ENCODE measurements around the gene PCNP. TPM values are rescaled to one million over a fixed set of nuclear protein-coding genes. Genes with fewer than 3 reads are reported as not detected.
"Not testable (repeated sequence)": the region's sequence is repeated elsewhere in the genome, so short reads cannot be mapped to it uniquely, and the experiment has no call there.

Gene PCNP
- 10 to 100 TPM; 87.2 to 99.6 TPM for total RNA-seq
- long read RNA-seq, transcript PCNP-204 (4 exons, 2,028 nt), result minor isoform, 15 of 210 reads
- long read RNA-seq, transcript PCNP-201 (5 exons, 2,342 nt), result major isoform, 112 of 210 reads
- long read RNA-seq, transcript PCNP-207 (5 exons, 786 nt), result minor isoform, 5 of 210 reads
- long read RNA-seq, transcript PCNP-202 (5 exons, 2,165 nt), result minor isoform, 49 of 210 reads
- long read RNA-seq, partial matches to known transcripts, result 4 of 210 reads
- long read RNA-seq, other reads (novel, unspliced or antisense), result 25 of 210 reads

- peak; percentile 87 for ATAC-seq
- peak; percentile 99 to 100 for DNase-seq
- intact Hi-C loops (cut with DNase I, micrococcal nuclease), result loop anchor here in 1 of 2 donors (10.0 kb wide), 1 partner anchor 101 kb away; the partner anchor contains the start of gene ZBTB11
These were observed at the start of gene PCNP for GRCh38 chr3:101573449-101574387. Gene PCNP (plus strand): TSS chr3:101574180. CDS start chr3:101574216, 36 bp downstream.

GRCh38 chr3:101527441-101527840 is 46.5 kb upstream of the PCNP start:
- no peak for DNase-seq
- intact Hi-C loops (cut with DNase I, micrococcal nuclease), result no loop called here
- no peak for ATAC-seq

- intact Hi-C loops (cut with DNase I, micrococcal nuclease), result no loop called here
- ATAC-seq, result no peak
- DNase-seq, result no peak
These were observed 46.1 kb upstream of the PCNP start for GRCh38 chr3:101527906-101528305.

GRCh38 chr3:101529816-101530685 is 43.9 kb upstream of the PCNP start:
- intact Hi-C loops (cut with DNase I, micrococcal nuclease), result no loop called here
- no peak for DNase-seq
- ATAC-seq, result no peak

GRCh38 chr3:101530686-101531047 is 43.3 kb upstream of the PCNP start:
- no peak for ATAC-seq
- intact Hi-C loops (cut with DNase I, micrococcal nuclease), result no loop called here
- no peak for DNase-seq

- no peak for ATAC-seq
- DNase-seq, result no peak
- intact Hi-C loops (cut with DNase I, micrococcal nuclease), result no loop called here
These were observed 42.4 kb upstream of the PCNP start for GRCh38 chr3:101531473-101532086.

GRCh38 chr3:101532783-101533602 is 41.0 kb upstream of the PCNP start:
- intact Hi-C loops (cut with DNase I, micrococcal nuclease), result no loop called here
- DNase-seq (no peak), ATAC-seq (no peak)

- ATAC-seq (no peak), DNase-seq (no peak)
- intact Hi-C loops (cut with DNase I, micrococcal nuclease), result no loop called here
These were observed 40.4 kb upstream of the PCNP start for GRCh38 chr3:101533603-101533968.

- no peak for DNase-seq
- intact Hi-C loops (cut with DNase I, micrococcal nuclease), result no loop called here
- no peak for ATAC-seq
These were observed 38.8 kb upstream of the PCNP start for GRCh38 chr3:101535221-101535620.

GRCh38 chr3:101536266-101536665 is 37.7 kb upstream of the PCNP start:
- ATAC-seq (no peak), DNase-seq (no peak)
- intact Hi-C loops (cut with DNase I, micrococcal nuclease), result no loop called here

- not testable (repeated sequence) for ATAC-seq
These were observed 37.0 kb upstream of the PCNP start for GRCh38 chr3:101536955-101537354.

GRCh38 chr3:101542957-101543356 is 31.0 kb upstream of the PCNP start:
- no peak for DNase-seq
- no peak for ATAC-seq
- intact Hi-C loops (cut with DNase I, micrococcal nuclease), result no loop called here

More at GRCh38 chr3:101536955-101537354, 37.0 kb upstream of the PCNP start:
- DNase-seq; intact Hi-C loops (cut with DNase I, micrococcal nuclease): not testable (repeated sequence)

GRCh38 chr3:101544161-101544850 is 29.7 kb upstream of the PCNP start:
- ATAC-seq (no peak), DNase-seq (no peak)
- intact Hi-C loops (cut with DNase I, micrococcal nuclease), result no loop called here

- DNase-seq (no peak), ATAC-seq (no peak)
- intact Hi-C loops (cut with DNase I, micrococcal nuclease), result no loop called here
These were observed 25.4 kb upstream of the PCNP start for GRCh38 chr3:101548527-101549105.

- no peak for ATAC-seq
- DNase-seq, result no peak
- intact Hi-C loops (cut with DNase I, micrococcal nuclease), result no loop called here
These were observed 24.5 kb upstream of the PCNP start for GRCh38 chr3:101549473-101549872.

- intact Hi-C loops (cut with DNase I, micrococcal nuclease); DNase-seq; ATAC-seq: not testable (repeated sequence)
These were observed 22.5 kb upstream of the PCNP start for GRCh38 chr3:101551359-101552081.

All from left colon (tissue), 2 donors.